HCT116 (cell line): ENCODE results near the gene CMTM6. TPM values are rescaled to one million over a fixed set of nuclear protein-coding genes. Genes with fewer than 3 reads are reported as not detected.

ENCODE experiments used
- ATAC-seq: fragments of 200-7000 bp; cut with Tn5 transposase; 2 replicates; pipeline ENCODE4 v1.9.1; 2020; ENCODE audit warnings: mild to moderate bottlenecking, moderate library complexity
- BruUV-seq: library from RNA; stranded (reverse); fragments of 400-500 nt; replicated peaks from 2 replicates; lab custom pipeline; 2021; lab: Mats Ljungman, UMichigan
- CTCF ChIA-PET: fragments of 300-600 bp; sonication (Branson Sonifier 250); formaldehyde crosslinking; loops from one replicate; lab custom pipeline; 2021; ENCODE audit warnings: antibody characterized with exemption; lab: Charles Lee
- POLR2A ChIA-PET: fragments of 300-600, 350-600 bp; sonication (Branson Sonifier 250); formaldehyde crosslinking; loops from one replicate; lab custom pipeline; 2021; ENCODE audit warnings: antibody characterized with exemption; lab: Charles Lee
- RAD21 ChIA-PET, 2 experiments: fragments of 300-600 bp; sonication (Branson Sonifier 250); formaldehyde crosslinking; loops; one replicate each; lab custom pipeline; 2023; ENCODE audit warnings: low total read pairs in 2 of 2; ENCODE audit not compliant: uncharacterized antibody in 2 of 2, unreplicated experiment in 2 of 2, low non-redundant PET in 1 of 2; lab: Charles Lee
- DNase-seq: peaks from one replicate; pipeline ENCODE4 v3.0.0-alpha.2; 2010; ENCODE audit warnings: low read depth, low spot score
- H2AFZ ChIP-seq: fragments of 200-600 bp; shearing (Covaris generic), sonication (generic); 2 replicates; pipeline ENCODE4 v1.6.1; 2017; ENCODE audit warnings: low read depth, mixed run types, mixed read lengths, antibody characterized with exemption, low read length; ENCODE audit not compliant: poor library complexity, severe bottlenecking
- H3K27ac ChIP-seq: 2 replicates; pipeline ENCODE4 v1.5.1; 2012; ENCODE audit warnings: low read depth, low read length
- H3K27me3 ChIP-seq: fragments of 200-600 bp; sonication (generic); 2 replicates; pipeline ENCODE4 v1.6.1; 2016; ENCODE audit warnings: mixed run types, low read length, mixed read lengths; ENCODE audit not compliant: insufficient read depth
- H3K36me3 ChIP-seq, 2 experiments: fragments of 200-500 bp in 1 of 2; fragments of 200-600 bp in 1 of 2; sonication (Bioruptor generic) in 1 of 2; sonication (generic) in 1 of 2; 2 replicates each; pipeline versions ENCODE4 v1.5.1 to v1.6.1; 2014 to 2016; ENCODE audit warnings: low read length in 2 of 2, inconsistent platforms in 1 of 2, mixed read lengths in 1 of 2, mixed run types in 1 of 2; ENCODE audit not compliant: insufficient read depth in 2 of 2, control insufficient read depth in 1 of 2
- H3K4me1 ChIP-seq, 2 experiments: fragments of 200-600 bp in 1 of 2; sonication (generic) in 1 of 2; 2 replicates each; pipeline versions ENCODE4 v1.5.1 to v1.6.1; 2012 to 2017; ENCODE audit warnings: low read length in 2 of 2, inconsistent platforms in 1 of 2, mild to moderate bottlenecking in 1 of 2, mixed read lengths in 1 of 2, mixed run types in 1 of 2, moderate library complexity in 1 of 2; ENCODE audit not compliant: insufficient read depth in 2 of 2, control insufficient read depth in 1 of 2
- H3K4me2 ChIP-seq: fragments of 200-600 bp; sonication (generic); 2 replicates; pipeline ENCODE4 v1.6.1; 2017; ENCODE audit warnings: mixed run types, low read length, mixed read lengths
- H3K4me3 ChIP-seq, 2 experiments: fragments of 200-600 bp in 1 of 2; sonication (generic) in 1 of 2; replicated peaks in 1 of 2; 2 replicates each; pipeline ENCODE4 v1.5.1; 2011 to 2016; ENCODE audit warnings: low read length in 2 of 2, control low read depth in 1 of 2, low read depth in 1 of 2, mild to moderate bottlenecking in 1 of 2, mixed read lengths in 1 of 2, mixed run types in 1 of 2
- H3K79me2 ChIP-seq: fragments of 200-600 bp; sonication (generic); 2 replicates; pipeline ENCODE4 v1.6.1; 2017; ENCODE audit warnings: mild to moderate bottlenecking, mixed run types, low read length, moderate library complexity, mixed read lengths; ENCODE audit not compliant: insufficient read depth
- H3K9ac ChIP-seq: fragments of 200-600 bp; sonication (generic); 2 replicates; pipeline ENCODE4 v1.6.1; 2016; ENCODE audit warnings: low read length, mixed read lengths
- H3K9me2 ChIP-seq: fragments of 200-600 bp; sonication (generic), shearing (Covaris generic); 2 replicates; pipeline ENCODE4 v1.6.1; 2017; ENCODE audit warnings: mixed run types, mild to moderate bottlenecking, moderate library complexity; ENCODE audit not compliant: insufficient read depth
- H3K9me3 ChIP-seq, 2 experiments: fragments of 200-500 bp in 1 of 2; fragments of 200-600 bp in 1 of 2; sonication (Bioruptor generic) in 1 of 2; sonication (generic) in 1 of 2; 2 replicates each; pipeline ENCODE4 v1.6.1; 2014 to 2017; ENCODE audit warnings: low read length in 2 of 2, mixed read lengths in 2 of 2, inconsistent platforms in 1 of 2, low read depth in 1 of 2, mild to moderate bottlenecking in 1 of 2, mixed run types in 1 of 2, moderate library complexity in 1 of 2; ENCODE audit not compliant: control insufficient read depth in 1 of 2, insufficient read depth in 1 of 2
- H4K20me1 ChIP-seq: fragments of 200-600 bp; sonication (generic), shearing (Covaris generic); 2 replicates; pipeline ENCODE4 v1.6.1; 2017; ENCODE audit warnings: mixed run types, mild to moderate bottlenecking, moderate library complexity; ENCODE audit not compliant: insufficient read depth
- JUND ChIP-seq: IDR thresholded peaks from 2 replicates; pipeline ENCODE4 v1.6.1; 2012
- RAD21 ChIP-seq: IDR thresholded peaks from 2 replicates; pipeline ENCODE4 v1.6.1; 2012; ENCODE audit warnings: low read depth, mild to moderate bottlenecking
- SRF ChIP-seq: IDR thresholded peaks from 2 replicates; pipeline ENCODE4 v1.6.1; 2012; ENCODE audit warnings: low read depth
- TCF7L2 ChIP-seq: IDR thresholded peaks from 2 replicates; pipeline ENCODE4 v1.7.0; 2011; ENCODE audit warnings: borderline replicate concordance, inconsistent platforms; ENCODE audit not compliant: insufficient read depth, insufficient read length; ENCODE audit errors: extremely low read depth
- YY1 ChIP-seq: IDR thresholded peaks from 2 replicates; pipeline ENCODE4 v1.6.1; 2011; ENCODE audit warnings: low read length, low read depth, moderate library complexity, mild to moderate bottlenecking; ENCODE audit not compliant: insufficient replicate concordance; ENCODE audit errors: extremely low read depth
- ZFX ChIP-seq: fragments of 450-650 bp; IDR thresholded peaks from 2 replicates; pipeline ENCODE4 v1.6.1; 2017
- intact Hi-C: fragments of 100-400 bp; cut with micrococcal nuclease; formaldehyde crosslinking; loops from 2 replicates; pipeline ENCODE4 v1.10.0; 2022
- total RNA-seq: library from RNA; stranded (reverse); gene quantifications from one replicate; pipeline ENCODE4 v1.2.1, GENCODE V29; 2021; ENCODE audit not compliant: unreplicated experiment
- TF ChIP-seq, protein P1 (sequence below), 3 experiments: fragments of 200-600 bp in 1 of 3; sonication (generic) in 1 of 3; IDR thresholded peaks in 2 of 3; conservative IDR thresholded peaks in 1 of 3; 2 replicates each; pipeline ENCODE4 v1.5.1; 2012 to 2017; ENCODE audit warnings: low read depth in 2 of 3, low read length in 2 of 3, antibody characterized with exemption in 1 of 3, borderline replicate concordance in 1 of 3, control low read depth in 1 of 3, mild to moderate bottlenecking in 1 of 3, mixed read lengths in 1 of 3, mixed run types in 1 of 3, moderate library complexity in 1 of 3; ENCODE audit not compliant: insufficient read depth in 1 of 3
- TF ChIP-seq, protein P2 (sequence below): IDR thresholded peaks from 2 replicates; pipeline ENCODE4 v1.6.1; 2012; ENCODE audit warnings: low read depth

Gene CMTM6
- total RNA-seq, 1 experiment from 2014 or later: 41.1 TPM

DNA sequence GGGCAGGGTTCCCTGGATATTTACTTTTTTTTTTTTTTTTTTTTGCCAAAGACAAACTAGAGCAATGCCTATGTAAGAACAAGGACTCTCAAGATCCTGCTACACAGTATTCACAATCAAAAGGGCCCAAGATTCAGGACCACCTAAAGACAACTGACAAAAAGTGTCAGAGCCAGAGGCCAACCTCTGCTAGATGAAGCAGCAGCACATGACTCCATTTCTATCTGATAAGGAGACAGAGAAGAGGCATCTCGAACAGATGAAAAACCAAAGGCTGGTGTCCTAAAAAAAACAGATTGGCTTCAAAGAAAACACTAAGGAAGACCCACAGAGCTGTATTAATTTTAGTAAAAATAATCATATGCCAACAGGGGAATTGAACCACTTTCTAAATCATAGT is 20.0 kb downstream of the CMTM6 start:
- ChIA-PET CTCF (no interaction called here), POLR2A (interaction anchor here (0.6 kb wide), 1 partner anchor 300 kb away, joined by 5 read pairs; no protein-coding TSS in a partner anchor), RAD21 (no interaction called here)
- H3K9ac ChIP-seq: no peak overlapping the region
- intact Hi-C loops: no loop called here
- no peak overlapping the region for H3K27ac ChIP-seq
- TF ChIP-seq TCF7L2: no peak
- TF ChIP-seq SRF: no peak
- TF ChIP-seq ZFX: no peak
- TF ChIP-seq, protein P1, sequence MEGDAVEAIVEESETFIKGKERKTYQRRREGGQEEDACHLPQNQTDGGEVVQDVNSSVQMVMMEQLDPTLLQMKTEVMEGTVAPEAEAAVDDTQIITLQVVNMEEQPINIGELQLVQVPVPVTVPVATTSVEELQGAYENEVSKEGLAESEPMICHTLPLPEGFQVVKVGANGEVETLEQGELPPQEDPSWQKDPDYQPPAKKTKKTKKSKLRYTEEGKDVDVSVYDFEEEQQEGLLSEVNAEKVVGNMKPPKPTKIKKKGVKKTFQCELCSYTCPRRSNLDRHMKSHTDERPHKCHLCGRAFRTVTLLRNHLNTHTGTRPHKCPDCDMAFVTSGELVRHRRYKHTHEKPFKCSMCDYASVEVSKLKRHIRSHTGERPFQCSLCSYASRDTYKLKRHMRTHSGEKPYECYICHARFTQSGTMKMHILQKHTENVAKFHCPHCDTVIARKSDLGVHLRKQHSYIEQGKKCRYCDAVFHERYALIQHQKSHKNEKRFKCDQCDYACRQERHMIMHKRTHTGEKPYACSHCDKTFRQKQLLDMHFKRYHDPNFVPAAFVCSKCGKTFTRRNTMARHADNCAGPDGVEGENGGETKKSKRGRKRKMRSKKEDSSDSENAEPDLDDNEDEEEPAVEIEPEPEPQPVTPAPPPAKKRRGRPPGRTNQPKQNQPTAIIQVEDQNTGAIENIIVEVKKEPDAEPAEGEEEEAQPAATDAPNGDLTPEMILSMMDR (IDR thresholded peaks at IDR 0.05 in 2 of 3, conservative IDR thresholded peaks at IDR 0.05 in 1 of 3; ENCODE audit: borderline replicate concordance in 1 of 3, insufficient read depth in 1 of 3, low read depth in 2 of 3, low read length in 2 of 3): no peak
- TF ChIP-seq, protein P2, sequence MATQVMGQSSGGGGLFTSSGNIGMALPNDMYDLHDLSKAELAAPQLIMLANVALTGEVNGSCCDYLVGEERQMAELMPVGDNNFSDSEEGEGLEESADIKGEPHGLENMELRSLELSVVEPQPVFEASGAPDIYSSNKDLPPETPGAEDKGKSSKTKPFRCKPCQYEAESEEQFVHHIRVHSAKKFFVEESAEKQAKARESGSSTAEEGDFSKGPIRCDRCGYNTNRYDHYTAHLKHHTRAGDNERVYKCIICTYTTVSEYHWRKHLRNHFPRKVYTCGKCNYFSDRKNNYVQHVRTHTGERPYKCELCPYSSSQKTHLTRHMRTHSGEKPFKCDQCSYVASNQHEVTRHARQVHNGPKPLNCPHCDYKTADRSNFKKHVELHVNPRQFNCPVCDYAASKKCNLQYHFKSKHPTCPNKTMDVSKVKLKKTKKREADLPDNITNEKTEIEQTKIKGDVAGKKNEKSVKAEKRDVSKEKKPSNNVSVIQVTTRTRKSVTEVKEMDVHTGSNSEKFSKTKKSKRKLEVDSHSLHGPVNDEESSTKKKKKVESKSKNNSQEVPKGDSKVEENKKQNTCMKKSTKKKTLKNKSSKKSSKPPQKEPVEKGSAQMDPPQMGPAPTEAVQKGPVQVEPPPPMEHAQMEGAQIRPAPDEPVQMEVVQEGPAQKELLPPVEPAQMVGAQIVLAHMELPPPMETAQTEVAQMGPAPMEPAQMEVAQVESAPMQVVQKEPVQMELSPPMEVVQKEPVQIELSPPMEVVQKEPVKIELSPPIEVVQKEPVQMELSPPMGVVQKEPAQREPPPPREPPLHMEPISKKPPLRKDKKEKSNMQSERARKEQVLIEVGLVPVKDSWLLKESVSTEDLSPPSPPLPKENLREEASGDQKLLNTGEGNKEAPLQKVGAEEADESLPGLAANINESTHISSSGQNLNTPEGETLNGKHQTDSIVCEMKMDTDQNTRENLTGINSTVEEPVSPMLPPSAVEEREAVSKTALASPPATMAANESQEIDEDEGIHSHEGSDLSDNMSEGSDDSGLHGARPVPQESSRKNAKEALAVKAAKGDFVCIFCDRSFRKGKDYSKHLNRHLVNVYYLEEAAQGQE: no peak
- TF ChIP-seq JUND: no peak
- no peak for TF ChIP-seq RAD21
- no peak for TF ChIP-seq YY1
- H4K20me1 ChIP-seq: no peaks in the 10 kb centered on the region
- no peaks in the 10 kb centered on the region for H3K27me3 ChIP-seq
- H3K79me2 ChIP-seq: no peaks in the 10 kb centered on the region; the same call in 1 of the 2 replicates
- no peak overlapping the region for H2AFZ ChIP-seq
- no peaks in the 10 kb centered on the region for H3K4me1 ChIP-seq
- H3K4me3 ChIP-seq: no peak overlapping the region
- H3K4me2 ChIP-seq: no peak overlapping the region
- H3K9me2 ChIP-seq: no peaks in the 10 kb centered on the region
- ATAC-seq (no peak), DNase-seq (no peak)
- H3K9me3 ChIP-seq: no peaks in the 10 kb centered on the region
- no TSS peak for BruUV-seq
- H3K36me3 ChIP-seq: peaks cover 3 to 8% of the 10 kb centered on the region in 2 experiments; a peak in 1 of 4 replicates
